Nephron (organoid): ENCODE results near the gene CLIC1.

Experiments
- H3K27ac Mint-ChIP-seq, 3 experiments: 2 replicates each; pipeline ENCODE4 v1.8.0; 2020; ENCODE audit warnings: mixed read lengths in 3 of 3, mild to moderate bottlenecking in 2 of 3, moderate library complexity in 1 of 3
- H3K27me3 Mint-ChIP-seq: 2 replicates; pipeline ENCODE4 v1.8.0; 2021; ENCODE audit warnings: low read depth, mild to moderate bottlenecking, moderate library complexity, mixed read lengths
- H3K36me3 Mint-ChIP-seq: 2 replicates; pipeline ENCODE4 v1.8.0; 2020; ENCODE audit warnings: low read depth, mixed read lengths
- H3K4me1 Mint-ChIP-seq: 2 replicates; pipeline ENCODE4 v1.8.0; 2020; ENCODE audit warnings: mixed read lengths
- H3K4me3 Mint-ChIP-seq, 3 experiments: 2 replicates each; pipeline ENCODE4 v1.8.0; 2020; ENCODE audit warnings: mild to moderate bottlenecking in 3 of 3, mixed read lengths in 3 of 3, moderate library complexity in 2 of 3
- H3K9me3 Mint-ChIP-seq: 2 replicates; pipeline ENCODE4 v1.8.0; 2020; ENCODE audit warnings: mixed read lengths
- CTCF ChIP-seq, 3 experiments: fragments of 200-600 bp; sonication (generic); IDR thresholded peaks; one replicate each; pipeline ENCODE4 v1.5.0; 2021; ENCODE audit warnings: antibody characterized with exemption in 3 of 3; ENCODE audit not compliant: unreplicated experiment in 3 of 3

The CLIC1 gene

GRCh38 chr6:31692353-31692752, 44.0 kb downstream of the CLIC1 start:
- Mint-ChIP-seq H3K27me3 (no peaks in the 10 kb centered on the region), H3K9me3 (no peaks in the 10 kb centered on the region), H3K36me3 (peaks cover 61% of the 10 kb centered on the region), H3K4me3 (no peak overlapping the region), H3K4me1 (peaks cover 6% of the 10 kb centered on the region), H3K27ac (no peak overlapping the region)
- no peak for TF ChIP-seq CTCF (IDR thresholded peaks at IDR 0.05; ENCODE audit: unreplicated experiment in 3 of 3)

- H3K4me1 Mint-ChIP-seq, result peaks cover 8% of the 10 kb centered on the region
- no peak overlapping the region for H3K4me3 Mint-ChIP-seq
- no peaks in the 10 kb centered on the region for H3K27me3 Mint-ChIP-seq
- no peak for TF ChIP-seq CTCF (IDR thresholded peaks at IDR 0.05; ENCODE audit: unreplicated experiment in 3 of 3)
- H3K9me3 Mint-ChIP-seq, result no peaks in the 10 kb centered on the region
- H3K36me3 Mint-ChIP-seq, result peaks cover 61% of the 10 kb centered on the region
- no peak overlapping the region for H3K27ac Mint-ChIP-seq
These were observed 44.7 kb downstream of the CLIC1 start for GRCh38 chr6:31691564-31692108.

GRCh38 chr6:31691078-31691463, 45.3 kb downstream of the CLIC1 start:
- no peak for TF ChIP-seq CTCF (IDR thresholded peaks at IDR 0.05; ENCODE audit: unreplicated experiment in 3 of 3)
- H3K4me1 Mint-ChIP-seq, result peaks cover 8% of the 10 kb centered on the region
- H3K27ac Mint-ChIP-seq, result no peak overlapping the region
- no peaks in the 10 kb centered on the region for H3K27me3 Mint-ChIP-seq
- no peaks in the 10 kb centered on the region for H3K9me3 Mint-ChIP-seq
- no peak overlapping the region for H3K4me3 Mint-ChIP-seq
- peaks cover 63% of the 10 kb centered on the region for H3K36me3 Mint-ChIP-seq

- no peak for TF ChIP-seq CTCF (IDR thresholded peaks at IDR 0.05; ENCODE audit: unreplicated experiment in 3 of 3)
- Mint-ChIP-seq H3K27ac (peak overlapping the region in 1 of 3 experiments; percentile 62), H3K36me3 (peaks cover 69% of the 10 kb centered on the region), H3K27me3 (no peaks in the 10 kb centered on the region), H3K9me3 (no peaks in the 10 kb centered on the region), H3K4me3 (no peak overlapping the region), H3K4me1 (peaks cover 8% of the 10 kb centered on the region)
These were observed 45.9 kb downstream of the CLIC1 start for GRCh38 chr6:31690231-31691077.

- no peaks in the 10 kb centered on the region for H3K27me3 Mint-ChIP-seq
- H3K9me3 Mint-ChIP-seq, result no peaks in the 10 kb centered on the region
- peaks cover 66% of the 10 kb centered on the region for H3K36me3 Mint-ChIP-seq
- H3K4me3 Mint-ChIP-seq, result no peak overlapping the region
- TF ChIP-seq CTCF (IDR thresholded peaks at IDR 0.05; ENCODE audit: unreplicated experiment in 3 of 3), result peak in 2 of 3 experiments; percentile 13 to 30
- peaks cover 8% of the 10 kb centered on the region for H3K4me1 Mint-ChIP-seq
- no peak overlapping the region for H3K27ac Mint-ChIP-seq
These were observed 46.9 kb downstream of the CLIC1 start for GRCh38 chr6:31689249-31690110.
